Measurements from ENCODE around the gene RAD1. TPM values are rescaled to one million over a fixed set of nuclear protein-coding genes. Genes with fewer than 3 reads are reported as not detected.

Gene RAD1
- total and polyA plus RNA-seq, 4 donors: 12.9 to 45.7 (median 17.7) TPM

GRCh38 chr5:34886392-34887119, 28.7 kb downstream of the RAD1 start:
- Histone ChIP-seq H3K36me3 (ENCODE audit: control insufficient read depth in 4 of 4, insufficient read depth in 4 of 4, low read length in 4 of 4) (no peaks in the 10 kb centered on the region), H3K9me3 (ENCODE audit: control insufficient read depth in 4 of 4, insufficient read depth in 3 of 4, low read length in 3 of 4) (no peaks in the 10 kb centered on the region), H3K4me3 (no peak overlapping the region), H3K27ac (ENCODE audit: low read depth in 1 of 2, low read length in 1 of 2) (no peak overlapping the region), H3K9ac (ENCODE audit: insufficient read depth in 1 of 2, low read length in 2 of 2) (no peak overlapping the region), H3K27me3 (ENCODE audit: control insufficient read depth in 3 of 3, insufficient read depth in 3 of 3, low read length in 2 of 3) (no peaks in the 10 kb centered on the region), H3K4me1 (ENCODE audit: control insufficient read depth in 5 of 5, insufficient read depth in 5 of 5, low read length in 5 of 5) (no peaks in the 10 kb centered on the region)
- 89 to 92% methylated on average over 3 of the region's 3 CpGs for WGBS, 2 donors
- TF ChIP-seq, protein P1, sequence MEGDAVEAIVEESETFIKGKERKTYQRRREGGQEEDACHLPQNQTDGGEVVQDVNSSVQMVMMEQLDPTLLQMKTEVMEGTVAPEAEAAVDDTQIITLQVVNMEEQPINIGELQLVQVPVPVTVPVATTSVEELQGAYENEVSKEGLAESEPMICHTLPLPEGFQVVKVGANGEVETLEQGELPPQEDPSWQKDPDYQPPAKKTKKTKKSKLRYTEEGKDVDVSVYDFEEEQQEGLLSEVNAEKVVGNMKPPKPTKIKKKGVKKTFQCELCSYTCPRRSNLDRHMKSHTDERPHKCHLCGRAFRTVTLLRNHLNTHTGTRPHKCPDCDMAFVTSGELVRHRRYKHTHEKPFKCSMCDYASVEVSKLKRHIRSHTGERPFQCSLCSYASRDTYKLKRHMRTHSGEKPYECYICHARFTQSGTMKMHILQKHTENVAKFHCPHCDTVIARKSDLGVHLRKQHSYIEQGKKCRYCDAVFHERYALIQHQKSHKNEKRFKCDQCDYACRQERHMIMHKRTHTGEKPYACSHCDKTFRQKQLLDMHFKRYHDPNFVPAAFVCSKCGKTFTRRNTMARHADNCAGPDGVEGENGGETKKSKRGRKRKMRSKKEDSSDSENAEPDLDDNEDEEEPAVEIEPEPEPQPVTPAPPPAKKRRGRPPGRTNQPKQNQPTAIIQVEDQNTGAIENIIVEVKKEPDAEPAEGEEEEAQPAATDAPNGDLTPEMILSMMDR (IDR thresholded peaks at IDR 0.05; ENCODE audit: control extremely low read depth, extremely low read depth): no peak
- no peak for ATAC-seq (ENCODE audit: insufficient read depth, low FRiP score)
- DNase-seq: no peak

- TF ChIP-seq, protein P1 (IDR thresholded peaks at IDR 0.05; ENCODE audit: control extremely low read depth, extremely low read depth): no peak
- no peak for DNase-seq
- H3K9ac ChIP-seq (ENCODE audit: insufficient read depth in 1 of 2, low read length in 2 of 2): no peak overlapping the region
Measured at GRCh38 chr5:34881246-34881645, 34.1 kb downstream of the RAD1 start.

DNA sequence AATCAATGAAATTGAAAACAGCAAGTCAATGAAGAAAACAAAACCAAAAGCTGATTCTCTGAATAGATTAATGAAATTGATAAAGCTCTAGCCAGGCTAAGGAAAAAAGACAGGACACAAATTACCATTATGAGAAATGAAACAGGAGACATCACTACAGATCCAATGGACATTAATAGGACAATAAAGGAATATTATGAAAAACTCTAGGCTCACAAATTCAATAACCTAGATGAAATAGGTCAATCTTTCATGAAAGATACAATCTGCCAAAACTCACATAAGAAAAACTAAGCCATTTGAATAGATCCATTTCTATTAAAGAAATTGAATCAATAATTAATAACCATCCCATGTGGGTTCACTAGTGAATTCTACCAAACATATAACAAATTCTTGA, 39.0 kb downstream of the RAD1 start:
- Histone ChIP-seq H3K27ac (ENCODE audit: low read depth in 1 of 2, low read length in 1 of 2) (no peak overlapping the region), H3K9ac (ENCODE audit: insufficient read depth in 1 of 2, low read length in 2 of 2) (no peak overlapping the region), H3K4me3 (no peak overlapping the region), H3K9me3 (ENCODE audit: control insufficient read depth in 4 of 4, insufficient read depth in 3 of 4, low read length in 3 of 4) (peaks cover 0 to 6% (median 0%) of the 10 kb centered on the region in 4 donors), H3K36me3 (ENCODE audit: control insufficient read depth in 4 of 4, insufficient read depth in 4 of 4, low read length in 4 of 4) (no peaks in the 10 kb centered on the region), H3K4me1 (ENCODE audit: control insufficient read depth in 5 of 5, insufficient read depth in 5 of 5, low read length in 5 of 5) (no peaks in the 10 kb centered on the region), H3K27me3 (ENCODE audit: control insufficient read depth in 3 of 3, insufficient read depth in 3 of 3, low read length in 2 of 3) (no peaks in the 10 kb centered on the region)
- TF ChIP-seq, protein P1 (IDR thresholded peaks at IDR 0.05; ENCODE audit: control extremely low read depth, extremely low read depth): no peak
- DNase-seq (no peak), ATAC-seq (ENCODE audit: insufficient read depth, low FRiP score) (no peak)

More at GRCh38 chr5:34881246-34881645, 34.1 kb downstream of the RAD1 start:
- no peaks in the 10 kb centered on the region for H3K4me1 ChIP-seq (ENCODE audit: control insufficient read depth in 5 of 5, insufficient read depth in 5 of 5, low read length in 5 of 5)
- no peaks in the 10 kb centered on the region for H3K27me3 ChIP-seq (ENCODE audit: control insufficient read depth in 3 of 3, insufficient read depth in 3 of 3, low read length in 2 of 3)
- ATAC-seq (ENCODE audit: insufficient read depth, low FRiP score): no peak
- H3K27ac ChIP-seq (ENCODE audit: low read depth in 1 of 2, low read length in 1 of 2): no peak overlapping the region
- H3K4me3 ChIP-seq: no peak overlapping the region
- H3K36me3 ChIP-seq (ENCODE audit: control insufficient read depth in 4 of 4, insufficient read depth in 4 of 4, low read length in 4 of 4): no peaks in the 10 kb centered on the region
- H3K9me3 ChIP-seq (ENCODE audit: control insufficient read depth in 4 of 4, insufficient read depth in 3 of 4, low read length in 3 of 4): no peaks in the 10 kb centered on the region

- Histone ChIP-seq H3K36me3 (ENCODE audit: control insufficient read depth in 4 of 4, insufficient read depth in 4 of 4, low read length in 4 of 4) (no peaks in the 10 kb centered on the region), H3K9me3 (ENCODE audit: control insufficient read depth in 4 of 4, insufficient read depth in 3 of 4, low read length in 3 of 4) (peaks cover 0 to 2% (median 0%) of the 10 kb centered on the region in 4 donors), H3K27me3 (ENCODE audit: control insufficient read depth in 3 of 3, insufficient read depth in 3 of 3, low read length in 2 of 3) (no peaks in the 10 kb centered on the region), H3K4me1 (ENCODE audit: control insufficient read depth in 5 of 5, insufficient read depth in 5 of 5, low read length in 5 of 5) (no peaks in the 10 kb centered on the region), H3K27ac (ENCODE audit: low read depth in 1 of 2, low read length in 1 of 2) (no peak overlapping the region), H3K4me3 (no peak overlapping the region), H3K9ac (ENCODE audit: insufficient read depth in 1 of 2, low read length in 2 of 2) (no peak overlapping the region)
- DNase-seq: no peak
- no peak for ATAC-seq (ENCODE audit: insufficient read depth, low FRiP score)
- TF ChIP-seq, protein P1 (IDR thresholded peaks at IDR 0.05; ENCODE audit: control extremely low read depth, extremely low read depth): no peak
- 92 to 96% methylated on average over 2 of the region's 2 CpGs for WGBS, 2 donors
Measured at GRCh38 chr5:34870382-34870781, 44.9 kb downstream of the RAD1 start.

All from lung (tissue), 12 donors.